HepG2 (cell line): Measurements from ENCODE around the gene CTDNEP1. TPM values are rescaled to one million over a fixed set of nuclear protein-coding genes. Genes with fewer than 3 reads are reported as not detected.
A peak's percentile ranks its signal among the peaks of the same experiment; 100 is the strongest.
"Not testable (repeated sequence)": the region's sequence is repeated elsewhere in the genome, so short reads cannot be mapped to it uniquely, and the experiment has no call there.

Experiments
- ATAC-seq: fragments of 200-7000 bp; cut with Tn5 transposase; 3 replicates; pipeline ENCODE4 v1.9.1; 2020; ENCODE audit warnings: mild to moderate bottlenecking, moderate library complexity
- BruUV-seq: library from RNA; stranded (reverse); fragments of 400-500 nt; replicated peaks from 2 replicates; lab custom pipeline; 2021; lab: Mats Ljungman, UMichigan
- CTCF ChIA-PET: fragments of 300-600 bp; formaldehyde crosslinking; extraction: SDS; loops from one replicate; lab custom pipeline; 2021; ENCODE audit warnings: low total read pairs, inconsistent platforms, low intra/inter-chr PET ratio; lab: Yijun Ruan, JAX
- POLR2A ChIA-PET: fragments of 350-600 bp; sonication (Branson Sonifier 250); formaldehyde crosslinking; loops from one replicate; lab custom pipeline; 2020; ENCODE audit warnings: antibody characterized with exemption, inconsistent platforms; lab: Yijun Ruan, JAX
- DNase-seq: peaks from one replicate; pipeline ENCODE4 v3.0.0-alpha.2; 2015; ENCODE audit warnings: low spot score
- FAIRE-seq: peaks from 3 replicates; lab custom pipeline; 2011; peaks lifted over from hg19 to GRCh38; lab: Jason Lieb, UNC
- H2AFZ ChIP-seq: one replicate; pipeline ENCODE4 v1.6.1; 2011; ENCODE audit warnings: low read length, inconsistent platforms
- H3K27ac ChIP-seq: fragments of 300-600 bp; 3 replicates; pipeline ENCODE4 v1.8.0; 2011; ENCODE audit warnings: mixed run types, mild to moderate bottlenecking, mixed read lengths, low read length, inconsistent platforms; ENCODE audit not compliant: insufficient read depth; ENCODE audit errors: extremely low read length
- H3K27me3 ChIP-seq, 2 experiments: fragments of 200-600 bp in 1 of 2; 2 replicates in 1 of 2; 3 replicates in 1 of 2; pipeline versions ENCODE4 v1.6.0 to v1.8.0; 2011; ENCODE audit warnings: low read length in 2 of 2, mild to moderate bottlenecking in 2 of 2, moderate library complexity in 2 of 2, inconsistent platforms in 1 of 2; ENCODE audit not compliant: insufficient read depth in 2 of 2, control insufficient read depth in 1 of 2
- H3K36me3 ChIP-seq, 2 experiments: fragments of 200-600 bp in 1 of 2; replicated peaks in 1 of 2; 2 replicates in 1 of 2; 3 replicates in 1 of 2; pipeline versions ENCODE4 v1.5.1 to v1.8.0; 2011; ENCODE audit warnings: low read length in 2 of 2, inconsistent platforms in 1 of 2; ENCODE audit not compliant: insufficient read depth in 2 of 2, control insufficient read depth in 1 of 2
- H3K4me1 ChIP-seq: 2 replicates; pipeline ENCODE4 v1.5.1; 2012; ENCODE audit warnings: low read length, inconsistent platforms; ENCODE audit not compliant: insufficient read depth
- H3K4me2 ChIP-seq: 2 replicates; pipeline ENCODE4 v1.6.0; 2011; ENCODE audit warnings: low read depth, low read length, inconsistent platforms
- H3K4me3 ChIP-seq, 3 experiments: fragments of 200-600 bp in 1 of 3; sonication (generic), shearing (Covaris generic) in 1 of 3; replicated peaks in 1 of 3; 2 replicates each; pipeline ENCODE4 v1.5.1; 2011 to 2016; ENCODE audit warnings: low read length in 3 of 3, inconsistent platforms in 2 of 3, low read depth in 2 of 3, mild to moderate bottlenecking in 2 of 3, control low read depth in 1 of 3, mixed read lengths in 1 of 3; ENCODE audit not compliant: insufficient read depth in 1 of 3
- H3K79me2 ChIP-seq: one replicate; pipeline ENCODE4 v1.6.1; 2011; ENCODE audit warnings: low read length, inconsistent platforms; ENCODE audit not compliant: insufficient read depth
- H3K9ac ChIP-seq: 2 replicates; pipeline ENCODE4 v1.6.0; 2011; ENCODE audit warnings: mild to moderate bottlenecking, low read depth, low read length, inconsistent platforms; ENCODE audit not compliant: insufficient read depth
- H3K9me3 ChIP-seq: 2 replicates; pipeline ENCODE4 v1.5.1; 2012; ENCODE audit warnings: mild to moderate bottlenecking, low read length
- H4K20me1 ChIP-seq: 2 replicates; pipeline ENCODE4 v1.6.0; 2011; ENCODE audit warnings: inconsistent platforms, mild to moderate bottlenecking, low read length, moderate library complexity; ENCODE audit not compliant: insufficient read depth
- CREB1 ChIP-seq, 2 experiments: fragments of 450-650 bp in 1 of 2; IDR thresholded peaks; 2 replicates each; pipeline ENCODE4 v1.6.1; 2016 to 2017; ENCODE audit warnings: control low read depth in 1 of 2, mild to moderate bottlenecking in 1 of 2, missing compliant biosample characterization in 1 of 2, missing genetic modification characterization in 1 of 2
- ZNF30 ChIP-seq: sonication (generic); formaldehyde crosslinking; IDR thresholded peaks from 2 replicates; pipeline ENCODE4 v1.5.0; 2020; ENCODE audit warnings: mild to moderate bottlenecking, missing genetic modification reagents
- WGBS: methylation state at CpG from one replicate; pipeline ENCODE4 v1.1.6; 2017; ENCODE audit warnings: low lambda C conversion rate; 5-methylcytosine and 5-hydroxymethylcytosine counted together
- in situ Hi-C: cut with HindIII; loops from 2 replicates; pipeline ENCODE4 v1.10.0; 2017; ENCODE audit warnings: low pct_unique_long_range_greater_than_20kb; ENCODE audit not compliant: extremely low pct_ligation_motif_present
- intact Hi-C: fragments of 100-400 bp; cut with micrococcal nuclease; formaldehyde crosslinking; loops from one replicate; pipeline ENCODE4 v1.10.0; 2022; ENCODE audit not compliant: unreplicated experiment
- polyA plus RNA-seq, 8 experiments: library from polyadenylated mRNA; depleted of rRNA in 3 of 8; stranded (reverse) in 7 of 8; unstranded in 1 of 8; fragments of >200 nt; fragmentation: Illumina TruSeq in 4 of 8; extraction: Trizol in 4 of 8; gene quantifications; 2 replicates each; pipeline versions ENCODE4 v1.2.1 to v1.2.3, GENCODE V29; 2011 to 2016; ENCODE audit warnings: low read depth in 4 of 8, missing spikeins in 1 of 8, mixed read lengths in 1 of 8; ENCODE audit not compliant: insufficient read depth in 1 of 8
- total RNA-seq, 5 experiments: library from RNA; depleted of rRNA; stranded (reverse); fragments of >200 nt; fragmentation: Illumina TruSeq; extraction: Trizol; gene quantifications; 2 replicates each; pipeline ENCODE4 v1.2.3, GENCODE V29; 2016; ENCODE audit warnings: low read depth in 1 of 5
- TF ChIP-seq, protein P1 (sequence below): sonication (generic); formaldehyde crosslinking; conservative IDR thresholded peaks from 2 replicates; pipeline ENCODE4 v1.8.0; 2022; ENCODE audit warnings: low read depth, missing genetic modification reagents

CTDNEP1 gene
- total and polyA plus RNA-seq, 2 of the 13 experiments (the other 11 are each of a cell fraction or from before 2014, with no cell fraction given) = 19.8 to 118 TPM

- H3K4me3 ChIP-seq, H2AFZ ChIP-seq, H3K9me3 ChIP-seq, in situ Hi-C loops, FAIRE-seq, ATAC-seq, DNase-seq, H3K9ac ChIP-seq, H3K27ac ChIP-seq, BruUV-seq, H3K4me2 ChIP-seq, H4K20me1 ChIP-seq, H3K27me3 ChIP-seq: not testable (repeated sequence)
- Histone ChIP-seq H3K79me2 (peaks cover 42% of the 10 kb centered on the region), H3K4me1 (peaks cover 28% of the 10 kb centered on the region), H3K36me3 (peaks cover 5 to 27% of the 10 kb centered on the region in 2 experiments; a peak in 4 of 5 replicates)
- intact Hi-C loops = loop anchor here (5.0 kb wide), 1 partner anchor 38 kb away; the partner anchor contains the start of gene SLC2A4
- ChIA-PET POLR2A (interaction anchor here (1.1 to 1.5 kb wide), 2 partner anchors 69 to 129 kb away, joined by 4 read pairs; partner anchors contain the start of gene ASGR2), CTCF (interaction anchor here (1.6 kb wide), 1 partner anchor 52 kb away, joined by 11 read pairs; no protein-coding TSS in a partner anchor)
- WGBS = 96% methylated on average over 10 of the region's 10 CpGs
These were observed 7.7 kb downstream of the CTDNEP1 start for GRCh38 chr17:7243838-7244237.

DNA sequence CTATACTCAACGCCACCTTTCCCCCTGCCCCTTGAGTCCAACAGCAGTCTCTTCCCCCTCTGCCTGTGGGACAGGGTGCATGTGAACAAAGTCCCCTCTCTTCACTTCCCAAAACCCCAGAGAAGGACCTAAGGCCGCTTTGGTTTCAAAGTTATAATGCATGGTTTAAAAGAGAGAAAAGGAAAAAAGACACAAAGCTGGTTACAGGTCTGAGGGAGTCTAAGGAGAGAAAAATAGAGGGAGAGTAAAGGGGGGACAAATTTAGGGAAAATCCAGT is 8.1 kb downstream of the CTDNEP1 start:
- POLR2A ChIA-PET = interaction anchor here (1.1 to 4.3 kb wide), 12 partner anchors 8 to 197 kb away, joined by 3 to 35 read pairs (median 9); partner anchors contain the start of genes ACADVL, ASGR1, ASGR2 and CTDNEP1
- intact Hi-C loops (loop anchor here (5.0 kb wide), 1 partner anchor 39 kb away; the partner anchor contains the start of gene SLC2A4), in situ Hi-C loops (no loop called here)
- Histone ChIP-seq H4K20me1 (no peaks in the 10 kb centered on the region), H3K36me3 (peaks cover 5 to 27% of the 10 kb centered on the region in 2 experiments; a peak in 4 of 5 replicates), H2AFZ (no peak overlapping the region), H3K9me3 (no peaks in the 10 kb centered on the region), H3K27me3 (no peaks in the 10 kb centered on the region; a peak in 1 of 5 replicates), H3K4me2 (peak overlapping the region; percentile 97), H3K4me3 (peak overlapping the region in 1 of 3 experiments; percentile 85; a peak in 1 of 6 replicates), H3K27ac (peak overlapping the region; percentile 86), H3K79me2 (peaks cover 41% of the 10 kb centered on the region), H3K4me1 (peaks cover 24% of the 10 kb centered on the region), H3K9ac (peak overlapping the region; percentile 92)
- TF ChIP-seq, protein P1, sequence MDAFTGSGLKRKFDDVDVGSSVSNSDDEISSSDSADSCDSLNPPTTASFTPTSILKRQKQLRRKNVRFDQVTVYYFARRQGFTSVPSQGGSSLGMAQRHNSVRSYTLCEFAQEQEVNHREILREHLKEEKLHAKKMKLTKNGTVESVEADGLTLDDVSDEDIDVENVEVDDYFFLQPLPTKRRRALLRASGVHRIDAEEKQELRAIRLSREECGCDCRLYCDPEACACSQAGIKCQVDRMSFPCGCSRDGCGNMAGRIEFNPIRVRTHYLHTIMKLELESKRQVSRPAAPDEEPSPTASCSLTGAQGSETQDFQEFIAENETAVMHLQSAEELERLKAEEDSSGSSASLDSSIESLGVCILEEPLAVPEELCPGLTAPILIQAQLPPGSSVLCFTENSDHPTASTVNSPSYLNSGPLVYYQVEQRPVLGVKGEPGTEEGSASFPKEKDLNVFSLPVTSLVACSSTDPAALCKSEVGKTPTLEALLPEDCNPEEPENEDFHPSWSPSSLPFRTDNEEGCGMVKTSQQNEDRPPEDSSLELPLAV (CRISPR knock-in tag) = no peak
- no peak for TF ChIP-seq CREB1 (IDR thresholded peaks at IDR 0.05)
- TF ChIP-seq CREB1 (CRISPR knock-in tag; IDR thresholded peaks at IDR 0.05) = 0 out of 2 replicates have a peak, but pooled peaks have one; percentile 1
- no peak for TF ChIP-seq ZNF30
- ATAC-seq (no peak), DNase-seq (no peak), FAIRE-seq (no peak)
- WGBS = 90% methylated on average over 2 of the region's 2 CpGs
- CTCF ChIA-PET = interaction anchor here (1.6 kb wide), 1 partner anchor 53 kb away, joined by 11 read pairs; no protein-coding TSS in a partner anchor
- no TSS peak for BruUV-seq
